CD4-positive, alpha-beta T cell treated with Interleukin-10 for 1 hour (primary cell): ENCODE results near the gene HACD3.
"Not testable (repeated sequence)": the region's sequence is repeated elsewhere in the genome, so short reads cannot be mapped to it uniquely, and the experiment has no call there.

Source experiments
- DNase-seq: peaks from one replicate; pipeline ENCODE4 v3.0.0-alpha.2; 2020

Gene HACD3

GRCh38 chr15:65550681-65551098 is 20.4 kb downstream of the HACD3 start:
- no peak for DNase-seq

- DNase-seq: no peak
These were observed 20.9 kb downstream of the HACD3 start for GRCh38 chr15:65551183-65551582.

GRCh38 chr15:65552851-65553250 is 22.6 kb downstream of the HACD3 start:
- DNase-seq: not testable (repeated sequence)

GRCh38 chr15:65553691-65554090 is 23.4 kb downstream of the HACD3 start:
- no peak for DNase-seq

GRCh38 chr15:65556622-65557021 is 26.4 kb downstream of the HACD3 start:
- no peak for DNase-seq

GRCh38 chr15:65558336-65558735 is 28.1 kb downstream of the HACD3 start:
- DNase-seq: no peak

GRCh38 chr15:65558997-65559760 is 28.9 kb downstream of the HACD3 start:
- DNase-seq: no peak

GRCh38 chr15:65559941-65560340 is 29.7 kb downstream of the HACD3 start:
- no peak for DNase-seq

- DNase-seq: no peak
These were observed 31.7 kb downstream of the HACD3 start for GRCh38 chr15:65561934-65562333.

- DNase-seq: no peak
These were observed 39.5 kb downstream of the HACD3 start for GRCh38 chr15:65569728-65570127.

GRCh38 chr15:65571971-65572370 is 41.7 kb downstream of the HACD3 start:
- no peak for DNase-seq

- DNase-seq: no peak
These were observed 46.4 kb downstream of the HACD3 start for GRCh38 chr15:65576664-65577063.

- no peak for DNase-seq
These were observed 47.1 kb downstream of the HACD3 start for GRCh38 chr15:65577129-65577996.

- no peak for DNase-seq
These were observed 48.9 kb downstream of the HACD3 start for GRCh38 chr15:65578904-65579728.

- DNase-seq: no peak
These were observed 49.5 kb downstream of the HACD3 start for GRCh38 chr15:65579762-65580161.

- DNase-seq: no peak
These were observed 50.0 kb downstream of the HACD3 start for GRCh38 chr15:65580287-65580686.

- peak; percentile 81 for DNase-seq
These were observed 53.4 kb downstream of the HACD3 start for GRCh38 chr15:65583701-65584100.

GRCh38 chr15:65584241-65584640 is 54.0 kb downstream of the HACD3 start:
- no peak for DNase-seq

GRCh38 chr15:65587094-65587493 is 56.8 kb downstream of the HACD3 start:
- DNase-seq: no peak

- DNase-seq: peak; percentile 24
These were observed 65.7 kb downstream of the HACD3 start for GRCh38 chr15:65595960-65596359.

- no peak for DNase-seq
These were observed 68.2 kb downstream of the HACD3 start for GRCh38 chr15:65598468-65598867.

GRCh38 chr15:65599677-65600076 is 69.4 kb downstream of the HACD3 start:
- DNase-seq: no peak

GRCh38 chr15:65603134-65603533 is 72.9 kb downstream of the HACD3 start:
- no peak for DNase-seq
